Occipital lobe (tissue), 2 donors: Measurements from ENCODE around the gene PDLIM5. TPM values are rescaled to one million over a fixed set of nuclear protein-coding genes. Genes with fewer than 3 reads are reported as not detected.
"Not testable (repeated sequence)": the region's sequence is repeated elsewhere in the genome, so short reads cannot be mapped to it uniquely, and the experiment has no call there.

Source experiments
- DNase-seq: peaks from one replicate; lab custom pipeline; 2025; lab: John Stamatoyannopoulos, UW
- total RNA-seq: library from RNA; depleted of rRNA; stranded (reverse); fragments of >200 nt; gene quantifications from one replicate; pipeline ENCODE4 v1.2.3, GENCODE V29; 2014

Gene PDLIM5
- total RNA-seq, 1 donor from 2014 or later = 27.1 TPM

DNA sequence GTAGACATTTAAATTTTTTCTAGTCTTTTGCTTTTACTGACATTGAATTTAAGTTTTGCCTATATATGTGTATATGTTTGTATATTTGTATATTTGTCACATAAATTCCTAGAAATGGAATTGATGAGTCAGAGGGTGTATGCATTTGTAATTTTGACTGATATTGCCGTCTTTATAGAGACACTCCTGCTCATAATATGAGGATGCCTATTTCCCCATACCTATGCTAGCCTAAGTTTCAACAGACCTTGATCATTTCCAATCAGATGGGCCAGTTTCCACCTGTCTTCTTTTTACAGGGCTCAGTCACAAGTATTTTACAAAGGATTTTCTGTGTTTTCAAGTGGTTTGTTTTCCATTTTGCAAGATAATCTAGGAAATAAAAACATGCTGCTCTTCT, 10.8 kb downstream of the PDLIM5 start:
- no peak for DNase-seq

DNA sequence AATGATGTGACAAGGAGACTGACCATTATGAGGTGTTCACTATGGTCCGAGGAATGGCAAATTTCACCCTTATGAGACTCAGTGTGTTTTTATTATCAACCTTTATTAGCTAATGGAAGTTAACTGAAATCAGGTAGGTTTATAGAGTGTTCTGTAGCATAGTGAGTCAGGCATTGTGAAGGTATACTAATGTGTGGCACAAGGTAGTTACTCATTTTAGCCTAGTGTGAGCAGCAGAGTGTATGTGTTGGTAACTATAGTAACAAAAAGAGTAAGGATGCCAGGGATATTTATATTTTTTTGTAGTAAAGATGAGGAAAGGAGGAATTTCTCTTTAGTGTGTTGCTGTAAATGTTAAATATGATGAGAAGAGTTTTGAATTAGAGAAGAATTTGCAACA, 12.0 kb downstream of the PDLIM5 start:
- no peak for DNase-seq

DNA sequence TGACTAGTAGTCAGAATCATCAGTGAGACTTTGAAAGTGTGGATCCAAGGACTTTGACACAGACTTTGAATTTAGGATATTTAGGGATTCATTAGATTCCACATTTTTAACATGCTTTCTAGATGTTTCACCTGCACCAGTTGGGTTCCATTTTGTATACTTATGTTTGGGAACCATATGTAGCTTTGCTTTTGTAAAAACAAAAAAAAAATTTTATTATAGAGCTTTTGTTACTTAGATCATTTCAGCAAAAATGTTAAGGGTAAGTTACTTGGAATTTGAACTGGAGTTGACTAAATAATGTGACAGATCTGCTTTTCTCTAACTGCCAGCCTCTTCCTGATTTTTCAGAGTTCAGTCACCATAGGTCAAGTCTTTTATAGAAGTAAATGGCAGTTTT, 14.6 kb downstream of the PDLIM5 start:
- no peak for DNase-seq

DNA sequence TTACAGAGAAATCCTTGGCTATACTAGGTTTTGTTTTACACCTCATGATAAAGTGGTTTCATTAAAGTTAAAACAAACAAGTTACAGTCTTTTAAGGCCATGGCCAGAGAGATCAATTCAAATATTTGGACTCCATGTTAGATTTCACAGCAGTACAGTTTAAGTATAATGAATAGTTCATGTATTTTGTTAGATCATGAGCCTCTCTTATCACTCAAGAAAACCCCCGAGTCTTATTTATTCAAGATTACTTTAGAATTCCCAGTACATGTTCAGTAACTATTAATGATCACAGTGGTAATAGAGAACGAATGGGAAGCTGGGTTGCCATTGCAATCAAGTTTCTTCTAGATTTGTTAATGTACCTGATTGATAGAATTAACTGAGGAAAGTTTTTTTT, 15.2 kb downstream of the PDLIM5 start:
- DNase-seq = no peak

DNA sequence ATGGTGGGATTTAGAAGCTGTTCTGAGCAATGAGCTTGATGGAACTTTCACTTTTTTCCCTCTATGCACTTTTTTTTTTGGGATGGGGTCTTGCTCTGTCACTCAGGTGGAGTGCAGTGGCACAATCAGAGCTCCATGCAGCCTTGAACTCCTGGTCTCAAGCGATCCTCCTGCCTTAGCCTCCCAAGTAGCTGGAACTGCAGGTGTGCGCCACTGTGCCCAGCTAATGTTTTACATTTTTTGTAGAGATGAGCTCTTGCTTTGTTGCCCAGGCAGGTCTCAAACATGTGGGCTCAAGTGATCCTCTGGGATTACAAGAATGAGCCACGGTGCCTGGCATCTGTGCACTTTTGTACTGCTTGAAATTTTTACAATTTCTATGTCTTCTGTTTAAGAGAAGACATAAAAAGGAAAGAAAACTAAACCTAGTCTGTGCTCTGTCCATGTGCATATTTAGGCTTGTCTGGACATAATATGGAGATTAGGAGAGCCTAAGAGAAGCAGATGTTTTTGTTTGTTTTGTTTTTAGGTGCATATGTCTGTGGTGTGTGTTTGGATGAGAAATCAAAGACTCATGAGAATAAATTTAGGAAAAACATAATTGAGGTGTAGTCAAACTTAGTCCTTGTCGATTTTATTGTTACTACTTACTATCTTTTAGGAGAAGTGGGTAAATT, 16.5 kb downstream of the PDLIM5 start:
- DNase-seq = no peak

DNA sequence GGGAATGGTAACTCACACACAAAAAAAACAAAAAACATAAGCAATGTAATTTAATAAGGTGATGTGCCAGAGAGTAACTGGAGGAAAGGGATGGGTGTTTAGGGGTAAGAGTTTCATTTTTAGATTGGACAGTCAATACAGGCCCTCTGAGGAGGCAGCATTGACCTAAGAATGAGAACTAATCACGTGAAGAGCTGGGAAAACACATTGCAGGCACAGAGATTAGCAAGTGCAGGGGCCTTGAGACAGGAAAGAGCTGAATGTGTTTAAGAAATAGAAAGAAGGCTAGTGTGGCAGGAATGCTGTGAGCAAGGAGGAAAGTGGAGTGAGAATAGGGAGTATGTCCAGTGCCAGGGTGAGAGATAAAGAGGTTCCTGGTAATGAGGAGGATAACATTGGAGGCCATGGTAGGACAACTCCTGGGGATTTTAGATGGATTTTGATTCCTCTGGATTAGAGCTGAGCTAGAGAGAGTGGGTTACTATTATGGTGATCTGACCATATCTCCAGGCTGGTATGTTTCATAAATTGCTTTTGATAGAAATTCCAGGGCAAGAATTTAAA, 17.6 kb downstream of the PDLIM5 start:
- no peak for DNase-seq

DNA sequence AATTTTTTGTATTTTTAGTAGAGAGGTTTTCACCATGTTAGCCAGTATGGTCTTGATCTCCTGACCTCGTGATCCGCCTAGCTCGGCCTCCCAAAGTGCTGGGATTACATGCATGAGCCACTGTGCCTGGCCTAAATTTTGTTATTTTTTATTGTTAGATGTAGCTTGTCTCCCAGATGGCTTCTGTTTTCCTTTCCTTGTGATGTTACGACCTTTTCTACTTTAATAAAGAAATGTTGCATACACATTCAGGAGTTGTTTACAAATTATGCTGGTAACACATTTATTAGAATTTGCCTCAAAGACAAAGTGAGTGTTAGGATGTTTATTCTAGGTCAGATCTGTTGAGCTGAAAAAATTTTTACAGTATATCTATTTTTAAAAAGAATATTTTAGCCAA, 18.4 kb downstream of the PDLIM5 start:
- no peak for DNase-seq

DNA sequence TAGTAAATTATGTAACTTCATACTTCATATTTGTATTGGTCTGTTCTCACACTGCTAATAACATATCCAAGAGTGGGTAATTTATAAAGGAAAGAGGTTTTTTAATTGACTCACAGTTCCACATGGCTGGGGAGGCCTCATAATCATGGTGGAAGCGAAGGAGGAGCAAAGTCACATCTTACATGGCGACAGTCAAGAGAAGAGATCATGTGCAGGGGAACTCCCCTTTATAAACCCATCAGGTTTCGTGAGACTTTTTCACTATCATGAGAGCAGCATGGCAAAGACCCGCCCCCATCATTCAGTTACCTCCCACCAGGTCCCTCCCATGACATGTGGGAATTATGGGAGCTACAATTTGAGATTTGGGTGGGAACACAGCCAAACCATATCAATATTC, 19.0 kb downstream of the PDLIM5 start:
- not testable (repeated sequence) for DNase-seq

DNA sequence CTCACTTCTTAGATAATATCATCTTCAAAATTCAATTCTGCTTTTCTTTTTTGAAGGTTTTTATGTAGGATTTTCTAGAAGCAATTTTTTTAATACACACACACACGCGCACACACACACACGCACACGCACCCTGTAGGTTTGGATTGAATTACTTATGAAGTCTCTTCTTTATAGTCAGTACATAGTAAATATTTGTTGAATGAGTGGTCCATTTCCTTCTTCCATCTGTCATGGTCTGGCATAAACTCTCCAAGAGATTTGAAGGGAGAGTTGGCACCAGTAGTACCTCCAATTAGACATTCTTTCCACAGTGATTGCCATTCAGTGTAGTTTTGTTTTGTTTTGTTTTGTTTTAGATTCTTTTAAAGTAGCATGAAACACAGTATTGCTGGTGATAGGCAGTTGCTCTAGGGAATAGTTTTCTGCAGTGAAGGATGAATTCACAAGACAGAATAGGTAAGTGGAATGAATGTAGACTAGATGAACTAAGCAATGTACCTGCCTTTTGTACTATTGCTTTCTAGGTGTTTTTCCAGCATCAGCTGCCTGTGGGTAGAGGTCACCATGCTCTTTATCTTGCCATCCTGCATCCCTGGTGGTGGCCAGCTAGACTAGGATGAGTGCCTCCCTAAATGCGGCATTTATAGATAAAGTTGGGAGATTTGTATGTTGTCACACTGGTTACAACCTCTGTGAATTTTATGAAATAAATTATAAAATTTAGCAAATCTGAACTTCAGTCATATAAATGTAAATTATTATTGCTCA, 20.5 kb downstream of the PDLIM5 start:
- no peak for DNase-seq

DNA sequence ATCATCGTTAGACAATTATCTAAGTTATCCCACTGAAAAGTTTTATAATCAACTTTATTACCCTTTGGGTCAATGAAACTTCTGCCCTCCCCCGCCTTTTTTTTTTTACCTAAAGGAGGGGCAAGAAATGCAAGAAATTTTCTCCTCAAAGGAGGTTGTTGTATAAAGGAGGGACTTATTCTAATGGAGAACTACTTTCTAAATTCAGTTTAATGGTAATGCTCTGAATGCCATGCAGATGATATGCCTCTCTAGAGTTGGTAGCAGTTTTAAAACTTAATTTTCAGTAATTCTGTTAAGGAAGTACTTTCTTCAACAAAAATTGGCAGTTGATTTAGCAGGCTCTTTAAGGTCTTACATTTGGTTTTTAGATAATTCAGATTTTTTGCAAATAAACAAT, 23.3 kb downstream of the PDLIM5 start:
- DNase-seq = no peak

DNA sequence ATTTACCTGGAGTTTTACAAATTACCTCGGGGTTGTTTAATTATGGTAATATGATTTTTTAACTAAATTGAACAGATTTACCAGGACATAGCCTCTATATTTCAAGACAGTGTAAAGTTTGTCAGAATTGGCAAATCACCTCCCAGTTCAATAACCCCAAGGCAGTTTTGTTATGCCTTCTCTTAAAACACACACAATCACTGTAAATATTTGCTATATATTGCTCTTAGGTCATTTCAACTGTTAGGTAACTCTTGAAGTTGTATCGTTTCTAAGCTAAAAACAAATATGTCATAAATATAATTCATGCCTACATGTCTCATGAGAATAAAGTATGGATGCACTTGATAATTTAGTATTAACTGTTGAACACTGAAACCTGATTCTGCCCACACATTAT, 24.1 kb downstream of the PDLIM5 start:
- no peak for DNase-seq

DNA sequence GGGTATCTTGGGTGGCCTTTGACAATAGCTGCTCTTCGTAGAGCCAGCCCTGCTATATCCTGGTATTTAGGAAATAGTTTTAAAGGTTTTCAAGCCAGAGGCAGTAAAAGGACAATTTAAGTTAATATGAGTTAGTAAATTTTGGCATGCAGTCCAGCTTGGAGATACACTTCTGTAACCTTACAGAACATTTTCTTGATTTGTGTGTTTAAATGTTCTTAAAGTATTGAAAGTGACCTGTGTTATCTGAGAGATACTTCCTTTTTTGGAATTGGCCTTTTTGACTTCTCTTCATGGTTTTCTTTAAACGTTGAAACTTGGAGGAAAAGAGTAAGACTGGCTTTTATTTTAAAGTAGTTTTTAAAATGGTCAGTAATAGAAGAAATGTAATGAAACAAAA, 25.5 kb downstream of the PDLIM5 start:
- DNase-seq = no peak

DNA sequence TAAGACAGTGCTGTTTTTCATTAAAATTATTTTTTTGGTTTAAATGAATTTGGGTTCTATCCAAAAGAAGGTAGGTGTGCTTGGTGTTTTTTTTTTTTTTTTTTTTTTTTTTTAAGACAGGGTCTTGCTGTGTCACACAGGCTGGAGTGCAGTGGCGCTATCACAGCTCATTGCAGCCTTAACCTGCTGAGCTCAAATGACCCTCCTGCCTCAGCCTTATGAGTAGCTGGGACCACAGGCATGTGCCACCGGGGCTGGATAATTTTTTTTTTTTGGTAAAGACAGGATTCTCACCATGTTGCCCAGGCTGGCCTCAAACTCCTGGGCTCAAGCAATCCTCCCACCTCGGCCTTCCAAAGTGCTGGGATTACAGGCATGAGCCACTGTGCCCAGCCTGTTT, 27.1 kb downstream of the PDLIM5 start:
- DNase-seq = not testable (repeated sequence)

DNA sequence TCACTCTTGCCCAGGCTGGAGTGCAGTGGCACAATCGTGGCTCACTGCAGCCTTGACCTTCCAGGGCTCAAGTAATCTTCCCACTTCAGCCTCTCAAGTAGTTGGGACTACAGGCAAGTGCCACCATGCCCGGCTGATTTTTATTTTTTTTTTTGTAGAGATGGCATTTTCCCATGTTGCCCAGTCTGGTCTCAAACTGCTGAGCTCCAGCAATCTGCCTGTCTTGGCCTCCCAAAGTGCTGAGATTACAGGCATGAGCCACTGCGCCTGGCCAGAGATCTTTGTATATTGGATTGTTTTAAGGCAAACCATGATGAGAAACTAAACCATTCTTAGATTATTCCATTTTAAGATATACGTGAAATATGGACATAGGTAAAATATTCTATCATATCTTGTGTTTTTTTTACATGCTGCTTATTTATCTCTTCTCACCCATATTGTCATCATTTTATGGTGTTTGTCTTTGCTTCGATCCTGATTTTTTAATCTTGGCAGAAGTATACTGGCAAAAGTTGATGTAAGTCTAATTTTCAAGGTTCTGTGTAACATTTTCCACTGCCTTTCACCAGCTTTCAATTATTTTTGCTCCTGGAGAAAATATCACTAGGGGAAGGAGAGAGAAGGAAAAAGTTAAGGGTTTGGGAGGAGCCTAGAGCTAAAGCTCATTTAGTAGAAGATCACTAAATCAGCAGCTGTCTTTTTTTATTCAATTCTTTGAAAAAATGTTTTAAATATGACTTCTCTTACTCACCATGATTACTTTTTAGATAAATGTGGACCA, 27.8 kb downstream of the PDLIM5 start:
- no peak for DNase-seq

DNA sequence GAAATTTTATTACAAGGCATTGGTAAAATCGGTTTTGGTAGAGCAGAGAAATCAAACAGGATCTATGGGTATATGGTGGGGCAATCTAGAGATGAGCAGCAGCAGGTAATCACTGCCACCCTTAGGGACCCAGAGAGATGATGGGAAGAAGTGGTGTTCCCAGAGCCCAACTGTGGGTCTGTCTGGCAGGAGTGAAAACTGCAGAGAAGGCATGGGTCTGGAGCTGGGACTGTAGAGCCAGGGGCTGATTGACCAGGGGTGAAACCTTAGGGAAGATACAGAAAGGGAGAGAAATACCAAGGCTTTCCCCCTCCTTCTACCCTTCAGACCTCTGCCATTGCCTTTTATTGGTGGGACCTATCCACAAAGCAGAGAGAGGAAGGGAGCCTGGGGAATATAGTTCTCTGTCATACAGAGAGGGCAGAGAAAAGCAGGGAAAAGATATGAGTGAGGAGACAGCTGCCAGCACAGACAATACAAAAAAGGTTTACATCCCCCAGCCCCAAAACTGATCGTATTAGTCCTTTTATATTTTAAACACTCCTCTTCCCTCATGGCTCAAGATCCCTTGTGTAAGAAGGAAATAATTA, 28.7 kb downstream of the PDLIM5 start:
- no peak for DNase-seq

DNA sequence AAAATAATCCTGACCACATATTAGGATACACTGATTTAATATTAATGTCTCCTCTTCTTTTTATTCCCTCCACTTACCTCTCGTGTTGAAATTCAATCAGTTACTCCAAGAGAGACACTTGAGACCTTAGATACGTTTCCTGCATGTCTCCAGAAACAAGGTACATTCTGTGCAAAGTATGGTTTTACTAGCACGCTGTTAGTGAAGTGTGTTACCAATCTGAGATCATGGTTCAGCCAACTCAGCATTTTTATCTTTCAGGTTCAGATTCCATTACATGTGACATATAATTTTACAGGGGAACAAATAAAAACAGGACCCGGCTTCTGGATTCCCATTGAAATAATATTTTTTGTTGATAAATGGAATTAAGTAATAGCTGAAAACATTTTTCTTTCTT, 32.2 kb downstream of the PDLIM5 start:
- no peak for DNase-seq

DNA sequence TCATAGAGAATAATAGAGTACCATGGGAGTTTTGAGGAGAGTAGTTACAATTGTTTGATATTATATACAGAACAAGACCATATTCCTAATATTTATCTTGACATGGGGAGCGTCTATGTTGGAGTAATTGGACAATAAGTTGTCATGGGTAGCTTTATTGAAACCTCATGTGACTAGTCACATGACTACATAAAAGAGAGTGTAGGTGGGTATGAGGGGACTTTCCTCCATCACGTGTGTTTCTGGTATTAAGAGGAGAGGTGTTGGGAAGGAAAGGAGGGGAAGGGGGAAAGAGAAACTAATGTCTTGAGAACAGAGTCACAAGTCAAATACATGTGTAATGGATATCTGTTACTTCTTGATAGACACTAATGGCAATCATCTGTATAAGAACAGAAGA, 33.1 kb downstream of the PDLIM5 start:
- no peak for DNase-seq

DNA sequence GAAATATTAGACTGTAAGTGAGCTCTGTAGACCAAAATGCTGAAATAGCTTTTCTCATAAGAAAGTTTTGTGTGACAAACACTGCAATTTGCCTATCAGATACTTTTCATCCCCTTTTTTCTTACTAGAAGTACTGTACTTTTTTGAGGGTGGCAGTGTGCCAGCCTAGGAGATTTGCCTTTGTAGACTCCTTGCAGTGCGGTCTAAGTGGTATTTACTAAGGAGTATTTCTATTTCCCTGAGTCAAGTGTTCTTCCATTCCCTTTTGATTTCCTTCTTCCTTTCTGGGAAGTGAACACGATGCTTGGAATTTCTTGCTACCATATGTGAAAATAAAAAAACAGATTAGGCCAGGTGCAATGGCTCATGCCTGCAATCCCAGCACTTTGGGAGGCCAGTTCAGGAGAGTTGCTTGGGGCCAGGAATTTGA, 34.6 kb downstream of the PDLIM5 start:
- DNase-seq = no peak

DNA sequence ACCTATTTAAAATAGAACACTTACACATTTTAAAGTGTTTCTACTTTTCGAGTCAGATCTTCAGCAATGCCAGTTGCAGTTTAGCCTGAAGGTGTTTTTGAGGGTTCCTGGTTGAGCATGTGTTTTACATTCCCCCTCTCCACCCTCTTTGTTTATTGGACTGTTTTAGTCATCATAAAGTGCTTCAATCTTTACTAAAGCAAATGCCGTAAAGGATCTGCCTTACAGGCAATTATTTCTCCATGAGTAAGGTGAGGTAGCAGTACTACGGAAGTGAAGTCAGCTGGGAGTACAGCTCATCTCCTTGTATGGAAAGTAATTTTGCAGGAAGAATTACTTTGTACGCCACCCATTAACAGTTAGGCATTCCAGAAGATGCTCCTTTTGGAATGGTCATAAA, 36.9 kb downstream of the PDLIM5 start:
- no peak for DNase-seq

DNA sequence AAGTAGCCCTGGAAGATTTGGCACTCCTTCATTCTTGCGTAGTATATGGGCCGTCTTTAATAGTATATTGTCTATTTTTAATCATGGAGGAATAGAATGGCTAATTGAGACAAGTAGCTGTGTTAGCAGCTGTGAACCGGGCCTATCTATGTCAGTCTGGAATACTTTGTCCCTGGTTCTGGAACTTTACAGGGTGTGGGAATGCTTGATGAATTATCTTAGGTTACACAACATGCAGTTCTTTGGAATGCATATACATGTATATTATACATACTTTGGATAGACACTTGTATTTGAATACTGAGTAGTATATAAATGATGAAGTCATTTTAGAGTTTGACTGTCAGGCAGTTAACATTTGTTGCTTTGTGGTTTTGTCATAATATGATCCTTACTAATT, 37.4 kb downstream of the PDLIM5 start:
- DNase-seq = no peak

DNA sequence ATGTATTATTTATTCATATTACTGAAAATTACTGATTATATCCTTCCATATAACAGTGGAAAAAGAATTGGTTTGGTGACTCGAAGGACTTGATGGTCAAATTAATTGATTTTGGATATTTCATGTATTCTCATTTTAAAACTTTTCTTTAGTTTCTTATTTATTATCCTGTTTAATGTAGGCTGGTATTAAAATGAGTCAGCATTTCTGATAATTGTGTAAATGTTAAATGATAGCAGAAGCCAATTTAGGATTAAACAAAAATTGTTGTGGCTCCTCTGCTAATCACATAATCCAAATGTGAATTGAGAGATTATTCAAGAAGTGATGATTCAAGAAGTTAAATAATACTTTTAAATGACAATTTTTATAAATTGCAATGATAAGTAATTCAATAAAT, 38.7 kb downstream of the PDLIM5 start:
- no peak for DNase-seq

DNA sequence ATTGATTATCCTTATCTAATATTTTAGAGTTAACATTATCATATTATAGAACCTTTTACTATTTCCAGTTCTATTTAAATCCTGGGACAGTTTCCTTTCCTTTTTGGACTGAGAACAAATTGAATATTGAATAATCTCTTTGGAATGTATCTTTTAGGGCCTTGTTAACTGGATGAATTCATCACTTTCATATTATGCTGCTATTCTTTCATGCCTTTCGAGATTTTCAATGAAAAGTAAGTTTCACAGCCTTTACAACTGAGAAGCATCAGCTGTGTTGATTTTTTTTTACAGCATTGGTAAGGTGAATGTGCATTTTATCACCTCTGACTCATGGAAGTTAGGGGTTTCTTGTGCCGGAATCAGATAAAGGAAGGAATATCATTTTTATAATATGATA, 39.6 kb downstream of the PDLIM5 start:
- DNase-seq = no peak
